Suprapubic skin (tissue), 4 donors: ENCODE measurements around the gene RPTOR. TPM values are rescaled to one million over a fixed set of nuclear protein-coding genes. Genes with fewer than 3 reads are reported as not detected.

Experiments
- DNase-seq, 2 donors: peaks; one replicate each; pipeline ENCODE4 v3.0.0-alpha.2; 2019; ENCODE audit warnings: low spot score in 2 of 2
- H3K27ac ChIP-seq: fragments of 200-600 bp; sonication (generic); one replicate; pipeline ENCODE4 v1.5.1; 2019
- H3K27me3 ChIP-seq: fragments of 200-600 bp; sonication (generic); one replicate; pipeline ENCODE4 v1.5.1; 2019
- H3K36me3 ChIP-seq: fragments of 200-600 bp; sonication (generic); one replicate; pipeline ENCODE4 v1.5.1; 2019
- H3K4me1 ChIP-seq: fragments of 200-600 bp; sonication (generic); one replicate; pipeline ENCODE4 v1.5.1; 2019
- H3K4me3 ChIP-seq: fragments of 200-600 bp; sonication (generic); one replicate; pipeline ENCODE4 v1.5.1; 2019; ENCODE audit warnings: mild to moderate bottlenecking
- H3K9me3 ChIP-seq: fragments of 200-600 bp; sonication (generic); one replicate; pipeline ENCODE4 v1.5.1; 2019
- CTCF ChIP-seq, 2 donors: fragments of 200-600 bp in 1 of 2; fragments of 450-650 bp in 1 of 2; sonication (generic) in 1 of 2; IDR thresholded peaks; one replicate each; pipeline ENCODE4 v1.5.1; 2016 to 2019; ENCODE audit warnings: antibody characterized with exemption in 2 of 2, mild to moderate bottlenecking in 1 of 2, moderate library complexity in 1 of 2
- EP300 ChIP-seq: sonication (generic); formaldehyde crosslinking; IDR thresholded peaks from one replicate; pipeline ENCODE4 v1.6.1; 2017; ENCODE audit warnings: antibody characterized with exemption
- POLR2A ChIP-seq, 2 donors: fragments of 450-650 bp; IDR thresholded peaks; one replicate each; pipeline ENCODE4 v1.6.1; 2017; ENCODE audit warnings: antibody characterized with exemption in 2 of 2, mild to moderate bottlenecking in 2 of 2, moderate library complexity in 2 of 2
- POLR2AphosphoS5 ChIP-seq, 3 donors: sonication (generic); formaldehyde crosslinking; IDR thresholded peaks; one replicate each; pipeline ENCODE4 v1.6.1; 2017; ENCODE audit warnings: antibody characterized with exemption in 3 of 3
- WGBS: methylation state at CpG from one replicate; pipeline ENCODE4 v1.1.5; 2018; 5-methylcytosine and 5-hydroxymethylcytosine counted together
- total RNA-seq, 4 donors: library from RNA; depleted of rRNA; stranded (reverse); fragments of >200 nt; gene quantifications; one replicate each; pipeline ENCODE4 v1.1.0, GENCODE V29; 2016

RPTOR gene
- total RNA-seq, 4 donors from 2014 or later: 45.8 to 84.6 (median 53.0) TPM

DNA sequence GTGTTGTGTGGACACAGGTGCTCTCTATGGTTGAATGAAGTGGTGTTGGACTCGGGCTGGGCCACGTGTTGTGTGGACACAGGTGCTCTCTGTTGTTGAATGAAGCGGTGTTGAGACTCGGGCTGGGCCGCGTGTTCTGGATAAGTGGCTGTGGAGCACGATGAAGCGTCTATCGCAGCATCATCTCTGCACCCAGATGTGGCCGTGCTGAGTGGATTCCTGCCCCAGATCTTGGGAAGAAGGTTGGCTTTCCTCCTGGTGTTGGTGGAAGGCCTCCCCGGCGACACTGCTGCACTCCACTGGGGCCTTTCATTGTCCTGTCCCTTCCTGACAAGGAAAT is 69.1 kb downstream of the RPTOR start:
- H3K36me3 ChIP-seq: no peaks in the 10 kb centered on the region
- no peaks in the 10 kb centered on the region for H3K9me3 ChIP-seq
- no peak for TF ChIP-seq POLR2AphosphoS5 (IDR thresholded peaks at IDR 0.05)
- TF ChIP-seq CTCF (IDR thresholded peaks at IDR 0.05): no peak
- no peak for TF ChIP-seq EP300
- no peak for TF ChIP-seq POLR2A (IDR thresholded peaks at IDR 0.05)
- H3K27ac ChIP-seq: no peak overlapping the region
- over 99% methylated on average over 10 of the region's 12 CpGs for WGBS
- no peaks in the 10 kb centered on the region for H3K4me1 ChIP-seq
- no peaks in the 10 kb centered on the region for H3K27me3 ChIP-seq
- no peak for DNase-seq
- H3K4me3 ChIP-seq: no peak overlapping the region

DNA sequence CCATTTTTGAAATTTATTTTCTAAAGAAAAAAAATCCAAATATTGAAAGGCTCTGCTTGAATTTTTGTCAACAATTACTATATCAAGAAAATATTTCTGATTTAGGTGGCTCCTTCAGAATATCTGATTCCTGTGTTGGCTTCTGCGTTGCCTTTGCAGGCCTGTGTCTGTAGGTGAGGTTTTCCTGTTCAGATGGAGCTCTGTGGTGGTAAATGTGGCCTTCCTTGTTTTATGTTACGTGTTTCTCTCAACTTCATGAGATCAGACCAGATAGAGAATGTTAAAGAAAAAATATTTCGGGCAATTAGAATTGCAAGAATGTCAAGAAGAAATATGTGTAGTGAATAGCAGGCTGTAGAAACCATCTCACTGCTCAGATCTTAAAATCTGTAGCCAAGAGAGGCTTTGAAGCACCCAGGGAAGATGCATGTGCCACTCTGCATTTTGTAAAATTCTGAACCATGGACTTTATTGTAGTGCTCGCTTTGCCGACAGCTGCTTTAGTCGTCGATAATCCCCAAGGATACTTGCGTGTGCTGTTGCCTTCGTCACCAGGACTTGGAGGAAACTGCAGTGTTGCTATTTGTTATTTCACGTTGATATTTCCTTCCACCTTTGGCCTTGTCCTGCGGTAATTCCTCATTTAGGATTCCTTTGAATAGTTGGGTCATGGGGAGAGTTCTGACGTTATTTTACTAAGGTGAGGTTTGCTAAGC is 69.9 kb downstream of the RPTOR start:
- 85% methylated on average over 12 of the region's 12 CpGs for WGBS
- TF ChIP-seq EP300 (no peak), POLR2A (IDR thresholded peaks at IDR 0.05) (no peak), CTCF (IDR thresholded peaks at IDR 0.05) (no peak), POLR2AphosphoS5 (IDR thresholded peaks at IDR 0.05) (no peak)
- Histone ChIP-seq H3K9me3 (no peaks in the 10 kb centered on the region), H3K4me3 (no peak overlapping the region), H3K27ac (no peak overlapping the region), H3K36me3 (no peaks in the 10 kb centered on the region), H3K4me1 (no peaks in the 10 kb centered on the region), H3K27me3 (no peaks in the 10 kb centered on the region)
- DNase-seq: no peak

GRCh38 chr17:80615376-80615775 is 70.7 kb downstream of the RPTOR start:
- Histone ChIP-seq H3K9me3 (no peaks in the 10 kb centered on the region), H3K36me3 (no peaks in the 10 kb centered on the region), H3K4me1 (no peaks in the 10 kb centered on the region), H3K27ac (no peak overlapping the region), H3K27me3 (no peaks in the 10 kb centered on the region), H3K4me3 (no peak overlapping the region)
- TF ChIP-seq EP300 (no peak), POLR2A (IDR thresholded peaks at IDR 0.05) (no peak), POLR2AphosphoS5 (IDR thresholded peaks at IDR 0.05) (no peak), CTCF (IDR thresholded peaks at IDR 0.05) (no peak)
- no peak for DNase-seq
- WGBS: 94% methylated on average over 4 of the region's 4 CpGs

DNA sequence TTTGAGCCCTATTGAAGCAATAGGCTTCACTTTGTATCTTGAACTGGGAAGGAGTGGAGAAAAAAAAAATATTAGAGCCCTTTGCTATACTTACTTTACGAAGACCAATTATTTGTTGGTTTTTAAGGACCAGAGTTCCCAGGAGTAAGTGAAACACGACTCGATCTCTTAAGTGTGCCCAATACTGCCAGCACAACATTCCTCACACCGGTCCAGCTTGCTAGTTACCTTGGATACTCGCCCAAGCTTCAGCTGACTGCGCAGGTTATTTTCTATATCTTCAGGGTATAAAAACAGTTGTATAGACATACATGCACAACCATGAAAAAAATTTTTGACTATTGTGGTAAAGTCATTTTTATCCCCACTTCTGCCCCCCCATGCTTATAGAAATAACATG is 72.1 kb downstream of the RPTOR start:
- no peaks in the 10 kb centered on the region for H3K4me1 ChIP-seq
- no peak overlapping the region for H3K27ac ChIP-seq
- H3K9me3 ChIP-seq: no peaks in the 10 kb centered on the region
- no peaks in the 10 kb centered on the region for H3K27me3 ChIP-seq
- TF ChIP-seq CTCF (IDR thresholded peaks at IDR 0.05) (no peak), POLR2AphosphoS5 (IDR thresholded peaks at IDR 0.05) (no peak), POLR2A (IDR thresholded peaks at IDR 0.05) (no peak), EP300 (no peak)
- WGBS: 74% methylated on average over 6 of the region's 6 CpGs
- no peak overlapping the region for H3K4me3 ChIP-seq
- no peak for DNase-seq
- no peaks in the 10 kb centered on the region for H3K36me3 ChIP-seq

GRCh38 chr17:80618304-80618703 is 73.7 kb downstream of the RPTOR start:
- no peak overlapping the region for H3K4me3 ChIP-seq
- H3K36me3 ChIP-seq: no peaks in the 10 kb centered on the region
- no peaks in the 10 kb centered on the region for H3K9me3 ChIP-seq
- no peak overlapping the region for H3K27ac ChIP-seq
- 75% methylated on average over 9 of the region's 9 CpGs for WGBS
- no peak for DNase-seq
- H3K4me1 ChIP-seq: no peaks in the 10 kb centered on the region
- TF ChIP-seq CTCF (IDR thresholded peaks at IDR 0.05): no peak
- TF ChIP-seq POLR2AphosphoS5 (IDR thresholded peaks at IDR 0.05): no peak
- no peak for TF ChIP-seq POLR2A (IDR thresholded peaks at IDR 0.05)
- TF ChIP-seq EP300: no peak
- no peaks in the 10 kb centered on the region for H3K27me3 ChIP-seq
